Common myeloid progenitor, CD34-positive (primary cell): ENCODE results near the gene LSAMP.
A peak's percentile ranks its signal among the peaks of the same experiment; 100 is the strongest.

Experiments
- CTCF ChIA-PET: fragments of 350-600 bp; sonication (Branson Sonifier 250); formaldehyde crosslinking; loops from one replicate; lab custom pipeline; 2021; ENCODE audit warnings: antibody characterized with exemption; lab: Charles Lee
- POLR2A ChIA-PET: fragments of 350-600 bp; sonication (Branson Sonifier 250); formaldehyde crosslinking; loops from one replicate; lab custom pipeline; 2021; ENCODE audit warnings: antibody characterized with exemption; lab: Charles Lee
- DNase-seq, 3 donors: peaks; one replicate each; pipeline versions ENCODE4 v3.0.0 to v3.0.0-alpha.2; 2013
- H3K27ac ChIP-seq, 2 experiments: 1 replicate in 1 of 2; 2 replicates in 1 of 2; pipeline ENCODE4 v1.7.0; 2013; ENCODE audit warnings: inconsistent platforms in 2 of 2, low read length in 2 of 2, mild to moderate bottlenecking in 2 of 2, low read depth in 1 of 2, moderate library complexity in 1 of 2; ENCODE audit not compliant: severe bottlenecking in 2 of 2, insufficient read depth in 1 of 2, poor library complexity in 1 of 2
- H3K27me3 ChIP-seq, 5 experiments: replicated peaks in 2 of 5; 1 replicate in 3 of 5; 2 replicates in 2 of 5; pipeline versions ENCODE4 v1.6.1 to v1.7.0; 2013; ENCODE audit warnings: low read length in 4 of 5, mild to moderate bottlenecking in 2 of 5, moderate library complexity in 2 of 5, inconsistent platforms in 1 of 5; ENCODE audit not compliant: insufficient read depth in 5 of 5, control insufficient read depth in 4 of 5
- H3K36me3 ChIP-seq, 4 experiments: 1 replicate in 2 of 4; 2 replicates in 2 of 4; pipeline versions ENCODE4 v1.6.1 to v1.7.0; 2013; ENCODE audit warnings: low read length in 3 of 4, control low read depth in 1 of 4, mild to moderate bottlenecking in 1 of 4; ENCODE audit not compliant: control insufficient read depth in 4 of 4, insufficient read depth in 4 of 4
- H3K4me1 ChIP-seq, 4 experiments: 1 replicate in 3 of 4; 2 replicates in 1 of 4; pipeline versions ENCODE4 v1.6.1 to v1.7.1; 2013; ENCODE audit warnings: low read length in 3 of 4, mild to moderate bottlenecking in 3 of 4, control low read depth in 1 of 4, inconsistent platforms in 1 of 4, moderate library complexity in 1 of 4; ENCODE audit not compliant: control insufficient read depth in 4 of 4, insufficient read depth in 4 of 4; ENCODE audit errors: control extremely low read depth in 1 of 4
- H3K4me3 ChIP-seq, 7 experiments: 1 replicate in 4 of 7; 2 replicates in 3 of 7; pipeline versions ENCODE4 v1.5.1 to v1.7.0; 2013; ENCODE audit warnings: mild to moderate bottlenecking in 7 of 7, low read length in 6 of 7, moderate library complexity in 6 of 7, inconsistent platforms in 2 of 7, low read depth in 2 of 7, control low read depth in 1 of 7; ENCODE audit not compliant: insufficient read depth in 4 of 7, control insufficient read depth in 1 of 7; ENCODE audit errors: extremely low read depth in 1 of 7
- H3K9me3 ChIP-seq, 5 experiments: 1 replicate in 4 of 5; 2 replicates in 1 of 5; pipeline versions ENCODE4 v1.6.1 to v1.7.1; 2013; ENCODE audit warnings: low read length in 4 of 5, mild to moderate bottlenecking in 2 of 5, inconsistent platforms in 1 of 5, low read depth in 1 of 5, moderate library complexity in 1 of 5; ENCODE audit not compliant: control insufficient read depth in 4 of 5, insufficient read depth in 2 of 5; ENCODE audit errors: control extremely low read depth in 1 of 5
- WGBS: methylation state at CpG from one replicate; pipeline ENCODE4 v1.1.5; 2013; ENCODE audit not compliant: insufficient coverage; 5-methylcytosine and 5-hydroxymethylcytosine counted together

LSAMP gene

DNA sequence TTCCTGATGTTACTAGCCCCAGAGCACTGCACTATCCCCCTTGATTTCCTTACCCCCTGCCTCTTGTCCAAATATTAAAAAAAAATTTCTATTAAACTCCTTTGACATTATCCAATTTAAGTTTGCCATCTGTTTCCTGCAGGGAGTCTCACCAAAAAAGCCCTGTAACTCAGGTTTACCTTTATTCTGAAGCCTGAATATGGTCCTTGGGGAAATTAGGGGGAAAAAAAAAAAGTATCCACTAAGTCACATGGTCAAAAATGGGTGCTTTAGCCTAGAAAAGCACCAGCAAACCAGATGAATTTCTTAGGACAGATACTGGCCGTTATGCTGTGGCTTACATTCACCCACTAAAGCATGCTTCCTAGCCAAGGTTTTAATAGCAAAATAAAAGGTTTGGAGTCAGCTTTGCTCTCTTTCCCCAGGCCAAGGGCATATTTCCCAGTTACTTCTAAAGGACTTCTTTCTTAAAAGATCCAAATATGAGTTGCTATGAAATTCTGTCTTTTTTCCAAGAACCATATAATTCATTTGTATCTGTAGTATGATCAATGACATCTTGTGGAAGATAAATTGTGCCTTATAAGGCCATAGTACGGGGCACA, 394.9 kb downstream of the LSAMP start:
- Histone ChIP-seq H3K36me3 (no peaks in the 10 kb centered on the region), H3K27ac (no peak overlapping the region), H3K4me1 (no peaks in the 10 kb centered on the region), H3K9me3 (no peaks in the 10 kb centered on the region), H3K4me3 (no peak overlapping the region), H3K27me3 (no peaks in the 10 kb centered on the region)
- WGBS, result no CpG with 5 or more reads among the region's 2 CpGs
- DNase-seq, result no peak
- POLR2A ChIA-PET, result no interaction called here
- CTCF ChIA-PET, result no interaction called here

DNA sequence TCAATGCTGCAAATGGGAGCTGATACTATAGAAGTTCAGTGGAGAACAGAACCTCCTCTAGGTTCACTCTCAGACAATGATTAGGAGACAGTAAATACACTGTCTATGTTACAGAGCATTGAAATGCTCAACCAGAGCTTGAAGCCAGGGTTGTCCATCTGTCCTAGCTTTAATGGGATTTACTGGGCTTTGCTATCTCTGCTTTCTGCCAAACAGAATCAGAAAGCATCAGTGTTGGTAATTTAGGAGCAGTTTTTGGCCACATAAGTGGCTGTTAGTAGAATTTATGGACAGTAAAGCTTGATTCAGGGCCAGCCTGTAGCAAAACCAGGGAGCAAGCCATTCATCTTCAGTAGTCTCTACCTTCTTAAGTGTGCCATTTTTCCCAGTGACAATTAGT, 396.3 kb downstream of the LSAMP start:
- Histone ChIP-seq H3K36me3 (no peaks in the 10 kb centered on the region), H3K4me3 (no peak overlapping the region), H3K9me3 (no peaks in the 10 kb centered on the region), H3K27me3 (no peaks in the 10 kb centered on the region), H3K27ac (no peak overlapping the region), H3K4me1 (no peaks in the 10 kb centered on the region)
- ChIA-PET POLR2A (no interaction called here), CTCF (no interaction called here)
- DNase-seq, result no peak

DNA sequence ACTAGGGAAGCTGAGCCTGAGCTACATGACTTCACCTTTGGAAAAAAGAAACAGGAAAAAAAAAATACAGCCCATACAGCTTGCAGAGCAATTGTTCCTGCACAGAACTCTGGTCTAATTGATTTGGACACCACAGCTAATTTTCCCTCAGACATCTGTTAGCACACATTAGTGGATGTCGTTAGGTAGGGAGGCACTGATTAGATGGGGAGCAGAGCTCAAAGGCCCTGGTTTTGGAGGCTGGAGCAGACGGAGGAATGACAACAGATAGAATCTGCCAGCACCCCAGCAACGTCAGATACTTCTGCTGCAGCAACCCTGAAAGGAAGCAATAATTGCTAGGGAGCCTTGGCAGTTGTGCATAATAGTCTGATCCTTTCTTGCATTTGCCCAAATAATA, 398.9 kb downstream of the LSAMP start:
- no peak for DNase-seq
- POLR2A ChIA-PET, result no interaction called here
- 81% methylated on average over 3 of the region's 3 CpGs for WGBS
- Histone ChIP-seq H3K27me3 (no peaks in the 10 kb centered on the region), H3K36me3 (no peaks in the 10 kb centered on the region), H3K4me1 (no peaks in the 10 kb centered on the region), H3K9me3 (no peaks in the 10 kb centered on the region), H3K27ac (no peak overlapping the region), H3K4me3 (no peak overlapping the region)
- CTCF ChIA-PET, result no interaction called here

DNA sequence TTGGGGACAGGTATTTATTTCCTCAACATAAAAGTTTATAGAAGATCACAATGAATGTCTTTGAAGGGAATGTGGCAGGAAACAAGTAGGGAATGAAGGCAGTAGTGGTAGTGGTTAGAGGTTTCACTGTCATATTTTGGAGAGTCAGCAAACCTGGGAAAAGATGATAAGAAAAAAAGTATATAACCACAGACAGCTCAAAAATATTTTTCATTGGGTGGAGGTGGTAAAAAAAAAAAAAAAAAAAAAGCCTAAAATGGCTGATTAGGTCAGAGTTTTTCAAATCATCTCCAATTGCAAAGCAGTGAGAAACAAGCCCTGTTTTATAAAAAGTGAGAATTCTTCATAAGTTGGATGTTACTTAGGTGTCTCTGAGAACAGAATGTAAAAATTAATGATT, 400.0 kb downstream of the LSAMP start:
- H3K4me1 ChIP-seq, result no peaks in the 10 kb centered on the region
- no peak overlapping the region for H3K27ac ChIP-seq
- H3K36me3 ChIP-seq, result no peaks in the 10 kb centered on the region
- no peaks in the 10 kb centered on the region for H3K9me3 ChIP-seq
- H3K4me3 ChIP-seq, result no peak overlapping the region
- POLR2A ChIA-PET, result no interaction called here
- DNase-seq, result peak in 1 of 3 donors; percentile 17
- CTCF ChIA-PET, result no interaction called here
- no peaks in the 10 kb centered on the region for H3K27me3 ChIP-seq

DNA sequence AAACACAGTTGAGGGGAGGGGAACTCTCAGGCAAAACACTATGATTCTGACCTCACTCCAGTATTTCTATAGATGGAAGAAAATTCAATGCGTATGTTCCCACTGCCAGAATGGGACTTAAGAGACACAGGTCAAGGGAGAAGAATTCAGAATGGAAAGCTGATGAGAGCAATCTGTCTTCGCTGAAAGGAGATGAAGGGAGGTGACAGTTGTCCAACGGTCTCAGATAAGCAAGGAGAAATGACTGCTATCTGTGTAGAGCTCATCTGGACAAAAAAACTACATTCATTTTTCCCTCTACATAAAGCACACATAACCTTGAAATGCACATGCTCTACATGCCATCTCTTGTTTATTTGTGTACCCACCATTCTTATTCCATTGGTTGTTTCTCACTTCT, 405.1 kb downstream of the LSAMP start:
- Histone ChIP-seq H3K9me3 (no peaks in the 10 kb centered on the region), H3K36me3 (no peaks in the 10 kb centered on the region), H3K4me3 (no peak overlapping the region), H3K27me3 (no peaks in the 10 kb centered on the region), H3K27ac (peak overlapping the region in 1 of 2 experiments; percentile 66), H3K4me1 (no peaks in the 10 kb centered on the region)
- POLR2A ChIA-PET, result no interaction called here
- WGBS, result 90% methylated on average over 3 of the region's 3 CpGs
- CTCF ChIA-PET, result no interaction called here
- DNase-seq, result no peak

DNA sequence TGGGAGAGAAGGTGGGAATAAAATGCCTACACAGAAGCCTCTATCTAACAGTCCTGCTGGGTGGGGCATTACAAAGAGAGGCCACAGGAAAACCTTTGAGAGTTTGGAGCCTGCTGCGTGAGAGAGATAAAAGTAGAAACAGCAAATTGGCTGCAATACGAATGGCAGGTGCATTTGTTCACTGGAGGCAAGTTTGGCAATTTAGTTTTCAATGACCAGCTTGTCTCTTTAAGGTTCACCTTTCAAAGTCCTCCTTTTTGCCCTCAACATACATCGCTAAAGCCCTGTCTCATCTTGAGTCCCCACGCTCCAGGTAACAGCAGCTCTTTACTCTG, 405.7 kb downstream of the LSAMP start:
- H3K4me3 ChIP-seq, result peak overlapping the region in 1 of 7 experiments; percentile 2
- H3K36me3 ChIP-seq, result no peaks in the 10 kb centered on the region
- peak overlapping the region in 1 of 2 experiments; percentile 66 for H3K27ac ChIP-seq
- 29% methylated on average over 2 of the region's 4 CpGs for WGBS
- DNase-seq, result peak; percentile 14 to 64 (median 18)
- H3K4me1 ChIP-seq, result no peaks in the 10 kb centered on the region
- ChIA-PET CTCF (no interaction called here), POLR2A (no interaction called here)
- H3K9me3 ChIP-seq, result no peaks in the 10 kb centered on the region
- no peaks in the 10 kb centered on the region for H3K27me3 ChIP-seq

DNA sequence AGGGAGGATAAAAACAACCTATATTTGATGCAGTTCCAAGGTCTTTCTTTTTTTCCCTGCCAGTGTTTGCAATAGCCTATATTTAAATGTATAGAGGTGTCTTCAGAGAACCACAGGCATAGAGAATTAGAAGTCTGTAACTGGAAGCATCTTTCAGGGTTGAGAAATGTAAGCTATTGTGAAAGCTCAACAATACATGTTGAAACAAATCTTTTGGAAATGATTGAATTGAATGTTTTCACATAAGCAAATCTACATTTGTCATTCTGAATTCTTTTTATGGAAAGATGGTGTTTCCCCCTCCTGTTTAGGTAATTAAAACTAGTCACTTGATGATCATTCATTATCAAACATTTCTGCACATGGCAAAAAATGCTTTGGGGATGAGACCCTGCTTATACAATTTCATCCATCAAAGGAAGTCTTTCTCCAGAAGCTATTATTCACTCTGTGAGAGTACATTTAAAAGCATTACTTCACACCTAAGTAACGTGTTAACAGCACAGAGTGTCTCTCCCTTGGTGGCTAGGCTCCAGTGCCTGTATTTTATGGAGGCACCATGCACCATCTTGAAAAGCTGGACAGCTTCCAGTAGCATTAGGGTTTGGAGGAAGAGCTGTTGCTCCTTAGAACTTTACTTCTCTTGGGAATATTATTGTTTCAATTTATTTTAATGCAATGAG, 406.2 kb downstream of the LSAMP start:
- H3K4me1 ChIP-seq, result no peaks in the 10 kb centered on the region
- POLR2A ChIA-PET, result no interaction called here
- peak overlapping the region in 1 of 7 experiments; percentile 2 for H3K4me3 ChIP-seq
- no peaks in the 10 kb centered on the region for H3K9me3 ChIP-seq
- no peak for DNase-seq
- peak overlapping the region in 1 of 2 experiments; percentile 66 for H3K27ac ChIP-seq
- no peaks in the 10 kb centered on the region for H3K36me3 ChIP-seq
- CTCF ChIA-PET, result no interaction called here
- no CpG with 5 or more reads among the region's 1 CpG for WGBS
- no peaks in the 10 kb centered on the region for H3K27me3 ChIP-seq
